OCI-LY3 (cell line): ENCODE results near the gene SGCE.

Experiments
- CTCF ChIP-seq: fragments of 200-600, 300-600 bp; sonication (generic); IDR thresholded peaks from 2 replicates; pipeline ENCODE4 v1.5.1; 2014; ENCODE audit warnings: antibody characterized with exemption, low read length, low read depth
- EZH2phosphoT487 ChIP-seq: fragments of 200-600 bp; shearing (Covaris generic); IDR thresholded peaks from 2 replicates; pipeline ENCODE4 v1.6.1; 2018; ENCODE audit warnings: antibody characterized with exemption, mixed run types, low read depth

GRCh38 chr7:94540428-94540827 lies 115.5 kb downstream of the SGCE start:
- no peak for TF ChIP-seq CTCF
- TF ChIP-seq EZH2phosphoT487, result no peak
